Measurements from ENCODE around the gene TMEM18.

- TF ChIP-seq POLR2A (IDR thresholded peaks at IDR 0.05; ENCODE audit: low read depth, low read length) (no peak), TAF1 (IDR thresholded peaks at IDR 0.05; ENCODE audit: low read depth, low read length) (no peak), POLR2AphosphoS5 (IDR thresholded peaks at IDR 0.05; ENCODE audit: low read depth, low read length) (no peak), SPI1 (IDR thresholded peaks at IDR 0.05; ENCODE audit: low read depth, low read length) (no peak), POU2F2 (IDR thresholded peaks at IDR 0.05; ENCODE audit: low read depth, low read length) (no peak), PAX5 (IDR thresholded peaks at IDR 0.05; ENCODE audit: insufficient read depth, low read length, severe bottlenecking) (no peak)
Observed at GRCh38 chr2:682226-682625, 5.0 kb upstream of the TMEM18 start.
